ENCODE measurements around the gene ASH1L.
"Not testable (repeated sequence)": the region's sequence is repeated elsewhere in the genome, so short reads cannot be mapped to it uniquely, and the experiment has no call there.

The ASH1L gene

DNA sequence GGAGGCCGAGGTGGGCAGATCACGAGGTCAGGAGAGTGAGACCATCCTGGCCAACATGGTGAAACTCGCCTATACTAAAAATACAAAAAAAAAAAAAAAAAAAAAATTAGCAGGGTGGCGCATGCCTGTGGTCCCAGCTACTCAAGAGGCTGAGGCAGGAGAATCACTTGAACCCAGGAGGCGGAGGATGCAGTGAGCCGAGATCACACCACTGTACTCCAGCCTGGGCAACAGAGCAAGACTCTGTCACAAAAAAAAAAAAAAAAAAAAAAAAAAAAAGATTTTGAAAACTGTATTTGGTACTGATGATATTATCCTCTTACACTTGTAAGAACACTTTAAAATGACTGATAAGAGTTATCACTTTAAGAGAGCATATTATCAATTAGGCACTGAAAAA lies 74.2 kb downstream of the ASH1L start:
- DNase-seq = not testable (repeated sequence)

- no peak for DNase-seq
Observed at GRCh38 chr1:155487541-155487940, 75.1 kb downstream of the ASH1L start.

GRCh38 chr1:155486952-155487351 lies 75.7 kb downstream of the ASH1L start:
- DNase-seq = not testable (repeated sequence)

DNA sequence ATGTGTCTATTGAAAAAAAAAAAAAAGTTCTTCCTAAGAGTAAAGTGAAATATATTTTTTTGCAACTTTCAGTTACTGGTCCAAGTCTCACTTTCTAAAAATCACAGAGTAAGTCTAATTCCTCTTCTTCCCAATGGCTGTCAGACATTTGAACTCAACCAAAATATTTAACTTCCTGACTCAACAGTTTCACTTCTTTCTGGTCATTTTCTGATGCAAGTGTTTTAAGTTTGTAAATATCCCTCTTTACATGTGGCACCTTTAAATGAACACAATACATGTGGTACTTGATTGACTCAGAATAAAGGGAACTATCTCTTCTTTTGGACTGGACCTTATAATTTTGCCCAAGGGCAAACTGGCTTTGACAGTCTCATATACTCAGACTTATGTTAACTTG lies 76.7 kb downstream of the ASH1L start:
- no peak for DNase-seq

DNA sequence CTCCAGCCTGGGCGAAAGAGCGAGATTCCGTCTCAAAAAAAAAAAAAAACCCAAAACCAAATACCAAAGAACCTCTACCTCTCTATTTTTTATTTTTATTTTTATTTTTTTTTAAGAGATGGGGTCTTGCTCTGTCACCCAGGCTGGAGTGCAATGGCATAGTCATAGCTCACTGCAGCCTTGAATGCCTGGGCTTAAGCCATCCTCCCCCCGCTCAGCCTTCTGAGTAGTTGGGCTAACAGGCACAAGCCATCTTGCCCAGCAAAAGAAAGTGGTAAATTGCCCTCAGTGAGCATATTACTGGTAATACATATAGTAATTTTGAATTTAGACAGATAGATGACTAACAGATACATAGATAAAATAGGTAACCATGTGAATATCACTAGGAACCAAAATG lies 77.4 kb downstream of the ASH1L start:
- no peak for DNase-seq

DNA sequence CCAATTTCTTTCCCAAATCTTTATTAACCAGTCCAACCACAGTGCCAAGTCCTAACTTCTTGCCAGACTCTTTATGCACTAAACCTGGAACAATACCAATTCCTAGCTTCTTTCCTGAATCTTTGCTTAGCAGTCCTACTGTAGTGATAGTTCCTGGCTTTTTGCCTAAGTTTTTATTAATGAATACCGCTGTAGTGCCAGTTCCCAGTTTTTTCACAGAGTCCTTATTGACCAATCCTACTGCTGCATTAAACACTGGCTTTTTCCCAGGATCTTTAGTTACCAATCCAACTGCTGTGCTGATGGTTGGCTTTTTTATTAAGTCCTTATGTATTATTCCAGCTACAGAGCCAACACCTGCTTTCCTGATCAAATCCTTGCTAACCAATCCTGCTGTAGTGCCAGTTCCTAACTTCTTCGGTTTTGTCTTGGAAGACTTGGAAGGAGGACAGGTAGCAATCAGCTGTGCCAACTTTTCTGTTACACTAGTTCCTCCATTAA lies 80.8 kb downstream of the ASH1L start:
- DNase-seq = no peak

DNA sequence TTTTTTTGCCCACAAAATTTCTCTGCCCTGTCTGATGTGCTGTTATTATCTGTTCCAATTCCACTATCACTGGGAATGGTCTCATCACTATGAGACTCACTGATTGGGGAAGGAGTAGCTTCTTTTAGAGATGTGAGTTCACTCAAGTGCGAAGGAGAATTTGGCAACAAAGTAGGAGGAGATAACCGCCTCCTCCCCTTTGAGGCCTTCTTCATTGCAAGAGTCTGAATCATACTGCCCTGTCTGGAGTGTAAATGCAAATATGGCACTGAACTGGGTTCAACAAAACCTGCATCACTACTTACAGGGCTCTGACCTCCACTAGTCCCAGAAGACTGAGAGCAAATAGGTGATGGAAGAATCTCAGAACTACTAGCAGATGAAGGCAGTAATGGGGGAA lies 83.4 kb downstream of the ASH1L start:
- no peak for DNase-seq

DNA sequence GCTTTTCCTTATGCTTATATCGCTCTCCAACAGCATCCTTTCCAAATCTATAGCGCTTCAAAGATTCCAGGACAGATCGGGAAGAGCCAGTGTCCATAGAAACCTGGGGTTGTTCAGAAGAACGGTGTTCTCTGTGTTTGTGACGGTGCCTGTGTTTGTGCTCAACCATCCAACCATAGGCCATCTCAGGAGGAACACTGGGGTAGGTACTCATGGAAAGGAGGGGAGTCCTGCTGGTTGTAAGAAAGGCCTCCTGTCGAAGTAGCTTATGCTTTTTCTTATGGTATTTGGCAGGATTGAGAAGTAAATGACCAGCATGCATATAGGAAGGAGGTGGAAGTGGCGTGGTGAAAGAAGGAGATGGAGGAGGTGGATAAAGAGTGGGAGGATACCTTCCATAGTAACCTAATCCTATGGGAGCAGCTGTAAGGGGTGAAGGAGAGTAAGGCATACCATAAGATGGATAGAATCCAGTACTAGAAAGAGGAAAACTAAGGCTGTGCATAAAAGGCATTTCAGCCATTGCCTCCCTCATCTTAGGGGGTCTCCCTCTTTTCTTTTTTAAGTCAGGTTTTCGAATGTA lies 84.2 kb downstream of the ASH1L start:
- no peak for DNase-seq

GRCh38 chr1:155474146-155474545 lies 88.5 kb downstream of the ASH1L start:
- DNase-seq = no peak

- no peak for DNase-seq
Observed at GRCh38 chr1:155473151-155473821, 89.3 kb downstream of the ASH1L start.

GRCh38 chr1:155472491-155473083 lies 90.0 kb downstream of the ASH1L start:
- DNase-seq = no peak

DNA sequence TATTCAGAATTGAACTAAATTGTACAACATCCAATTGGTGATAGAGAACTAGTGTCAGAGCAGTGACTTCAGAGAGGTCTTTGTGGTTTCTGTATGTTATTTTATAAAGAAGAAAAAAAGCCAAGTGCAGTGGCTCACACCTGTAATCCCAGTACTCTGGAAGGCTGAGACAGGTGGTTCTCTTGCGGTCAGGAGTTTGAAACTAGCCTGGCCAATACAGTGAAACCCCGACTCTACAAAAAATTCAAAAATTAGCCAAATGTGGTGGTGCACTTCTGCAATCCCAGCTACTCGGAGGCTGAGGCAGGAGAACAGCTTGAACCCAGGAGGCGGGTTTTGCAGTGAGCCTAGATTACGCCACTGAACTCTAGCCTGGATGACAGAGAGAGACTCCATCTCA lies 90.7 kb downstream of the ASH1L start:
- no peak for DNase-seq

DNA sequence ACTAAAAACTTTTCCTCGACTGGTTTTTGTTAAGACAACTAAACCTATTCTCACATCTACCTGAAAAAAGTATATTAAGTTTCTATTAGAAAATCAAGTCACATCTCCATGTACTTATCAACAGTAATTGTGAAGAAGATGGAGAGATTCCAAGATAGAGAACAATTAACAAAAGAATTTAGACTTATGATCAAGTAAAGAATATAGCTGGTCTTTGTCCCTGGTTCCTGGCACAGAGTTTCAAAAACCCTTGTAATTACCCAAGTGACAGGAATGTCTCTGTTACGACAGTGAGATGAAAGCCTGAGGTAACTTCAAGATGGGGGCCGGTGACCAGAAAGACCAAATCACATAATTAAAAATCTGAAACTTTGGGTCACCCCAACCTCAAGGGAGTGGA lies 91.6 kb downstream of the ASH1L start:
- DNase-seq = no peak

GRCh38 chr1:155466996-155467395 lies 95.6 kb downstream of the ASH1L start:
- no peak for DNase-seq

- no peak for DNase-seq
Observed at GRCh38 chr1:155466617-155466972, 96.0 kb downstream of the ASH1L start.

DNA sequence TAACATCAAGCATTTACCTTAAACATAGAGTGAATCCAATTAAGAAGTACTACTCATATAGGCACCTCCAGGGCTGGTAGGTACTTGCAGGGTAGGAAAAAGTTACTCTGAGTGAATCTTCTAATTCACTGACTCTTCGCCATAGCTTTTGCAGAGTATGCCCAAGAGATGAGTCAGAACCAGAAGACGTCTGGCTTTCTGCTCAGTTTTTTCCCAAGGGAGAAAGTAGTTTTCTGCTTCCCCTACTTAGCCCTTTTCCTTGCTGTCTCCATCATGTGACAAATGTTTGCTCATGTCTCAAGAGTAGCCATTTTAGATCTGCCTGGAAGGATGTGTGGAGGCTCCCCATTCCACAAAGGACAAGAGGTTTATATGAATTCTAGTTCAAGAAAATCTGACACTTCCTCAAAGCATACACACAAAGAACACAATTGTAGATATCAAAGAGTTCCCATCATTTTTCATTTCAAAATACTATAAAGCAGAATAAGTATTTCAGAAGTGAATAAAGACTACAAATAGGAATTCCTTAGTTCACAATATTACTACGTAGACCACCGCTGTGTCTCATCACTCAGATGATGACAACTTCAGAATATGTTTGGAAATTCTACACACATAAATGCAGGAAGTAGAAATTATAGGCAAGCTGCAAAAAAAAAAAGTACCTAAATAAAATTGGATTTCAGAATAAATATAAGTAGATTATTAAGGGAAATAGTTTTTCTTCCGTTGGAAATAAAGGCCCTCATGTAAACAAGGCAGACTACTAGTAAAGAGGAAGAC lies 98.5 kb downstream of the ASH1L start:
- no peak for DNase-seq

GRCh38 chr1:155458111-155458510 lies 104.5 kb downstream of the ASH1L start:
- no peak for DNase-seq

DNA sequence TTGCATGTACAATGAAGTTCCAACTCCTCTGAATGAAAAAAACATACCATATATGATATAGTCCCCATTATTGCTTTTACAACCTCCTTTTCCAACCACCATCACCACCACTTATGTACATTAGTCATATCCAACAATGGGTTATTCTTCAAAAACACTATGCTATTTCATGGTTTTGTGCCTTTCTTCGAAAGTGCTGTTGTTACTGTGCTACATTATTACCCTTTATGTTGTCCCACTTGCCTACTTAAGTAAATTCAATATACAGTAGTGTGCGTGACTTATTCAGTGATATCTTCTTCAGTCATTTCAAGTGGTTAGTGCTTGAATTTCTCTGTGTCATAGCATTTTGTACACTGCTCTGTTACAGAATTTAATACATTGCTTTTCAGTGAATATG lies 105.3 kb downstream of the ASH1L start:
- DNase-seq = no peak

GRCh38 chr1:155455588-155456195 lies 106.9 kb downstream of the ASH1L start:
- DNase-seq = peak; percentile 11

DNA sequence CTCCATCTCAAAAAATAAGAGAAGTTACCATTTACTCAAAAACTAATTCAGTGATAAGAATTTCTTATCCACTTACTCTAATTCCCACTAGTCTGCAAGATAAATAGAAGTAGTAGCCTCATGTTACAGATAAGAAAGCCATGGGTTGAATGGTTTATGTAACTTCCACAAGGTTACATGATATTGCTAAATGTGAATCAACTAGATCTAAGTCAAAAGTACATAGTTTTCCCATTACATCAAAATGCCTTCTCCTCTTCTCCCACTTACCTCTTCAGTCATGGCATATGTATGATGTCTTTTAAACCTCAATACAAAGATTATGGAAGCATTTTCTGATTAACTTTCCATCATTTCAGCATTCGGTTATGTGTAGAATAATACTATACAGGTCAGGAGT lies 108.5 kb downstream of the ASH1L start:
- no peak for DNase-seq

GRCh38 chr1:155453141-155453540 lies 109.5 kb downstream of the ASH1L start:
- no peak for DNase-seq

DNA sequence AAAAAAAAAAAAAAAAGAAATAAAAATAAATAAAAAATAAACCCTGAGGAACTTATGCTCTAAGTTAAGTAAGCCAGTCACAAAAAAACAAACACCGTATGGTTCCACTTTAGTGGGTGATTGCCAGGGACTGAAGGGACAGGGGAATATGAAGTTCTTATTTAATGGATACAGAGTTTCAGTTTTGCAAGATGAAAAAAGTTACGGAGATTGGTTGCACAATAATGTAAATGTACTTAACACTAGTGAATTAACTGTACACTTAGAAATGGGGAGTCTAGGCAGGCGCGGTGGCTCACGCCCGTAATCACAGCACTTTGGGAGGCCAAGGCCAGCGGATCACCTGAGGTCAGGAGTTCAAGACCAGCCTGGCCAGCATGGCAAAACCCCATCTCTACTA lies 111.4 kb downstream of the ASH1L start:
- DNase-seq = no peak

DNA sequence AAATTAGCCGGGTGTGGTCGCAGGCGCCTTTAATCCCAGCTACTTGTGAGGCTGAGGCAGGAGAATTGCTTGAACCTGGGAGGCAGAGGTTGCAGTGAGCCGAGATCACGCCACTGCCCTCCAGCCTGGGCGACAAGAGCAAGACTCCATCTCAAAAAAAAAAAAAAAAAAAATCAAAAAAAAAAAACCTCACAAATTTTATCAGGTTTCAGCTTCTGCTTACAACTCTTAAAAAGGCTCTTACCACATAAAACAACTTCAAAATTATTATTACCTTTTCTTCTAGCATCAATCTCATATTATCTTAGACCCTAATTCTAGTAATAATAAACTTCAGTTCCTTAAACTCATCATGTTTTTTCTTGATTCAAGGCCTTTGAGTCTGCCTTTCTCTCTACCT lies 120.2 kb downstream of the ASH1L start:
- DNase-seq = not testable (repeated sequence)

All from COR-L47 (cell line).